Measurements from ENCODE around the gene PRKCB. TPM values are rescaled to one million over a fixed set of nuclear protein-coding genes. Genes with fewer than 3 reads are reported as not detected.

Gene PRKCB
- total and polyA plus RNA-seq, 9 donors, result 1.2 to 4.5 (median 1.6) TPM

GRCh38 chr16:24257958-24258357, 422.2 kb downstream of the PRKCB start:
- DNase-seq, result no peak
- H3K27me3 ChIP-seq (ENCODE audit: control insufficient read depth, insufficient read depth, low read length), result peaks cover 11% of the 10 kb centered on the region

GRCh38 chr16:24258791-24259190, 423.0 kb downstream of the PRKCB start:
- H3K27me3 ChIP-seq (ENCODE audit: control insufficient read depth, insufficient read depth, low read length), result peaks cover 11% of the 10 kb centered on the region
- no peak overlapping the region for H3K27ac ChIP-seq (ENCODE audit: low read length)
- no peaks in the 10 kb centered on the region for H3K36me3 ChIP-seq (ENCODE audit: control insufficient read depth, insufficient read depth, low read length)
- no peaks in the 10 kb centered on the region for H3K4me1 ChIP-seq (ENCODE audit: control insufficient read depth, insufficient read depth, low read length)
- no peak for DNase-seq
- H3K4me3 ChIP-seq (ENCODE audit: low read length), result no peak overlapping the region
- WGBS (ENCODE audit: insufficient coverage), result no CpG with 5 or more reads among the region's 1 CpG
- no peaks in the 10 kb centered on the region for H3K9me3 ChIP-seq (replicated peaks; ENCODE audit: control insufficient read depth, low read depth, low read length)

More at GRCh38 chr16:24257958-24258357, 422.2 kb downstream of the PRKCB start:
- no peaks in the 10 kb centered on the region for H3K9me3 ChIP-seq (replicated peaks; ENCODE audit: control insufficient read depth, low read depth, low read length)
- H3K36me3 ChIP-seq (ENCODE audit: control insufficient read depth, insufficient read depth, low read length), result no peaks in the 10 kb centered on the region
- WGBS (ENCODE audit: insufficient coverage), result 45% methylated on average over 3 of the region's 5 CpGs
- H3K4me1 ChIP-seq (ENCODE audit: control insufficient read depth, insufficient read depth, low read length), result no peaks in the 10 kb centered on the region
- no peak overlapping the region for H3K4me3 ChIP-seq (ENCODE audit: low read length)
- no peak overlapping the region for H3K27ac ChIP-seq (ENCODE audit: low read length)

GRCh38 chr16:24262816-24263215, 427.0 kb downstream of the PRKCB start:
- Histone ChIP-seq H3K36me3 (ENCODE audit: control insufficient read depth, insufficient read depth, low read length) (no peaks in the 10 kb centered on the region), H3K4me3 (ENCODE audit: low read length) (no peak overlapping the region), H3K9me3 (replicated peaks; ENCODE audit: control insufficient read depth, low read depth, low read length) (no peaks in the 10 kb centered on the region), H3K27me3 (ENCODE audit: control insufficient read depth, insufficient read depth, low read length) (no peaks in the 10 kb centered on the region), H3K4me1 (ENCODE audit: control insufficient read depth, insufficient read depth, low read length) (no peaks in the 10 kb centered on the region), H3K27ac (ENCODE audit: low read length) (no peak overlapping the region)
- no peak for DNase-seq

Other genes with a start within 250 kb of the PRKCB start
- gene NDUFAB1, start 239.7 kb upstream of the PRKCB start, total RNA-seq, result 132 TPM
- gene NDUFAB1, start 239.7 kb upstream of the PRKCB start, polyA plus RNA-seq (ENCODE audit: insufficient read depth in 1 of 8, insufficient read length in 8 of 8, low replicate concordance in 1 of 8), result 100 to 1,000 TPM in 3 of 8 donors, 10 to 100 TPM in 5; 85.5 to 106 (median 96.8) TPM
- gene PALB2, start 194.7 kb upstream of the PRKCB start, total RNA-seq, result 8.0 TPM
- gene PALB2, start 194.7 kb upstream of the PRKCB start, polyA plus RNA-seq (ENCODE audit: insufficient read depth in 1 of 8, insufficient read length in 8 of 8, low replicate concordance in 1 of 8), result 10 to 100 TPM in 4 of 8 donors, 1 to 10 TPM in 4; 8.3 to 11.2 (median 9.8) TPM
- 33.6 TPM for gene DCTN5, start 194.5 kb upstream of the PRKCB start, total RNA-seq
- 10 to 100 TPM; 33.2 to 47.3 (median 42.2) TPM for gene DCTN5, start 194.5 kb upstream of the PRKCB start, polyA plus RNA-seq (ENCODE audit: insufficient read depth in 1 of 8, insufficient read length in 8 of 8, low replicate concordance in 1 of 8)
- gene PLK1, start 157.1 kb upstream of the PRKCB start, total RNA-seq, result 4.6 TPM
- gene PLK1, start 157.1 kb upstream of the PRKCB start, polyA plus RNA-seq (ENCODE audit: insufficient read depth in 1 of 8, insufficient read length in 8 of 8, low replicate concordance in 1 of 8), result 10 to 100 TPM; 10.7 to 18.6 (median 15.4) TPM
- gene ERN2, start 122.8 kb upstream of the PRKCB start, total RNA-seq, result 0.04 TPM
- under 1 TPM; 0.05 to 0.28 (median 0.10) TPM for gene ERN2, start 122.8 kb upstream of the PRKCB start, polyA plus RNA-seq (ENCODE audit: insufficient read depth in 1 of 8, insufficient read length in 8 of 8, low replicate concordance in 1 of 8)
- gene CHP2, start 81.0 kb upstream of the PRKCB start, total RNA-seq, result 0.04 TPM
- gene CHP2, start 81.0 kb upstream of the PRKCB start, polyA plus RNA-seq (ENCODE audit: insufficient read depth in 1 of 8, insufficient read length in 8 of 8, low replicate concordance in 1 of 8), result 10 to 100 TPM in 1 of 8 donors, 1 to 10 TPM in 2, under 1 TPM in 5; 0.07 to 10.4 (median 0.27) TPM

Data from muscle of leg (tissue), 11 donors.